ENCODE results near the gene CMSS1.

The CMSS1 gene

DNA sequence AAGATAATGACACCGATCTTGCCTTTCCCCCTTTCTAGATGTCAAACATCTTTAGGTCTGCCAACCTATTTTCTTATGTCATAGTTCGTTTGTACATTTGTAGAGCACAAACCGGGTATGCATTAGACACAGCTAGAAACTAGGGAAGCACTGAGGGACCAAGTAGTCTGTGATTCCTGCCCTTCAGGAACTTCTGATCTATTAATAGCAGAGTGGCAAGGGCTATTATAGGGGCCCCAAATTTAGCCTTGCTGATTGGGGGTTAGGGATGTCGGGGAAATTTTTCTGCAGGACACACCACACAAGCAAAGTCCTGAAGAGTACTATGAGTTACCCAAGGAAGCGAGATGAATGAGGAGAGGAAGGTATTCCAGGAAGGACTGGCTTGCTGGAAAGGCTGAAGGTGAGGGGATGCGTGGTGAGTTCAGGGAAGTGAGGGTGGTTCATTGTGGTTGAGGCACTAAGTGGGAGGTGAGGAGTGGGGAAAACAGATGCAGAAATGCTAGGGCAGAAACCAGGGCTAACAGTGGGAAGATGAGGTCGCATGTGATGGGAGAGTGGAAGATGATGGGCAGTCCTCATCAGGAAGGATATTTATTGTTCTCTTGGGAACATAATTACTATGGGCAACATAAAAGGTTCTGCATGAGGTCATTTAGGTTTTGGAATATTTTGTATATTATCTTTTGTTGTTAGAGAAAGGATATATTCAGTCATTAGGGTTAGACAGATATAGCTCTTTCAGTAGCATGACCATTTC is 144.3 kb downstream of the CMSS1 start:
- TF ChIP-seq, protein P1, sequence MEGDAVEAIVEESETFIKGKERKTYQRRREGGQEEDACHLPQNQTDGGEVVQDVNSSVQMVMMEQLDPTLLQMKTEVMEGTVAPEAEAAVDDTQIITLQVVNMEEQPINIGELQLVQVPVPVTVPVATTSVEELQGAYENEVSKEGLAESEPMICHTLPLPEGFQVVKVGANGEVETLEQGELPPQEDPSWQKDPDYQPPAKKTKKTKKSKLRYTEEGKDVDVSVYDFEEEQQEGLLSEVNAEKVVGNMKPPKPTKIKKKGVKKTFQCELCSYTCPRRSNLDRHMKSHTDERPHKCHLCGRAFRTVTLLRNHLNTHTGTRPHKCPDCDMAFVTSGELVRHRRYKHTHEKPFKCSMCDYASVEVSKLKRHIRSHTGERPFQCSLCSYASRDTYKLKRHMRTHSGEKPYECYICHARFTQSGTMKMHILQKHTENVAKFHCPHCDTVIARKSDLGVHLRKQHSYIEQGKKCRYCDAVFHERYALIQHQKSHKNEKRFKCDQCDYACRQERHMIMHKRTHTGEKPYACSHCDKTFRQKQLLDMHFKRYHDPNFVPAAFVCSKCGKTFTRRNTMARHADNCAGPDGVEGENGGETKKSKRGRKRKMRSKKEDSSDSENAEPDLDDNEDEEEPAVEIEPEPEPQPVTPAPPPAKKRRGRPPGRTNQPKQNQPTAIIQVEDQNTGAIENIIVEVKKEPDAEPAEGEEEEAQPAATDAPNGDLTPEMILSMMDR (IDR thresholded peaks at IDR 0.05; ENCODE audit: low read depth, low read length) = no peak
- Histone ChIP-seq H3K4me3 (ENCODE audit: low read depth, low read length) (no peak overlapping the region), H3K36me3 (no peaks in the 10 kb centered on the region), H3K9me3 (no peaks in the 10 kb centered on the region), H3K4me1 (no peaks in the 10 kb centered on the region; the same call in 1 of the 2 replicates), H3K27me3 (no peaks in the 10 kb centered on the region)
- no peak for DNase-seq

DNA sequence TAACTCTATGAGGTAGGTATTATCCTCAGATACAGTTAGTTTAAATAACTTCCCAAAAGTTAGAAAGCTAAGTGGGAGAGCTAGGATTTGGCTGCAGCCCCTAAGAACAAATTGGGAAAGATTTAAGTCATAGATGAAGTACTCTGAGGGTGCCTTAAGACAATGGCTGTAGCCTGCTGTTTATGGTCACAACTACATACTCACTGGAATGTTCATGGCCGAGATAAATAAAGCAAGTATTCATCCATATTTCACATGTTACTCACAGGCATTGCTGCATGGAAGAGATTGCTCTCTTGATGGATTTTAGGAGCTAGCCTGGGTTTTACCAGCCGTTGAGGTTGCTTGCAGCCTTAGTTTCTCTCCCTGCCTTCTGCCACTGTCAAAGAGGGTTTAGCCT is 145.0 kb downstream of the CMSS1 start:
- TF ChIP-seq, protein P1 (IDR thresholded peaks at IDR 0.05; ENCODE audit: low read depth, low read length) = no peak
- Histone ChIP-seq H3K36me3 (no peaks in the 10 kb centered on the region), H3K4me1 (no peaks in the 10 kb centered on the region; the same call in 1 of the 2 replicates), H3K9me3 (no peaks in the 10 kb centered on the region), H3K27me3 (no peaks in the 10 kb centered on the region), H3K4me3 (ENCODE audit: low read depth, low read length) (no peak overlapping the region)
- no peak for DNase-seq

DNA sequence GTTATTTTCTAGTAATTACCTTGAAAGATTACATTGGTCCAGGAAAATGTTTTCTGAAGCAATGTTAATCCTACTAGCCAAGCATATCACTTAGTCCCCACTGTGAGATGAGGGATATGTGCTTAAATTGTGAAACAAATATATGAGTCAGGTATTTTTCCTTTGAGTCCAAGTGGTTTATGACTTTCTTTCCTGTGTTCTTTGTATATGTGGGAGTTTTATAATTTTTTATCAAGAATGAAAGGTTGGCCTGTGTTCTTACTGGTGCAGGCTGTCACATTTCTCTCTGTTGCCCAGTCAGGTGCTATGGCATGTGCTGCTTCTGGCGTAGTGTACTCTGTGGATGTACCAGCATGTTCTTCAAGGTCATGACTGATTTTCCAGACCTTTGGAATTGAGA is 147.4 kb downstream of the CMSS1 start:
- Histone ChIP-seq H3K27me3 (no peaks in the 10 kb centered on the region), H3K4me3 (ENCODE audit: low read depth, low read length) (no peak overlapping the region), H3K36me3 (no peaks in the 10 kb centered on the region), H3K4me1 (no peaks in the 10 kb centered on the region), H3K9me3 (no peaks in the 10 kb centered on the region)
- DNase-seq = no peak
- TF ChIP-seq, protein P1 (IDR thresholded peaks at IDR 0.05; ENCODE audit: low read depth, low read length) = no peak

DNA sequence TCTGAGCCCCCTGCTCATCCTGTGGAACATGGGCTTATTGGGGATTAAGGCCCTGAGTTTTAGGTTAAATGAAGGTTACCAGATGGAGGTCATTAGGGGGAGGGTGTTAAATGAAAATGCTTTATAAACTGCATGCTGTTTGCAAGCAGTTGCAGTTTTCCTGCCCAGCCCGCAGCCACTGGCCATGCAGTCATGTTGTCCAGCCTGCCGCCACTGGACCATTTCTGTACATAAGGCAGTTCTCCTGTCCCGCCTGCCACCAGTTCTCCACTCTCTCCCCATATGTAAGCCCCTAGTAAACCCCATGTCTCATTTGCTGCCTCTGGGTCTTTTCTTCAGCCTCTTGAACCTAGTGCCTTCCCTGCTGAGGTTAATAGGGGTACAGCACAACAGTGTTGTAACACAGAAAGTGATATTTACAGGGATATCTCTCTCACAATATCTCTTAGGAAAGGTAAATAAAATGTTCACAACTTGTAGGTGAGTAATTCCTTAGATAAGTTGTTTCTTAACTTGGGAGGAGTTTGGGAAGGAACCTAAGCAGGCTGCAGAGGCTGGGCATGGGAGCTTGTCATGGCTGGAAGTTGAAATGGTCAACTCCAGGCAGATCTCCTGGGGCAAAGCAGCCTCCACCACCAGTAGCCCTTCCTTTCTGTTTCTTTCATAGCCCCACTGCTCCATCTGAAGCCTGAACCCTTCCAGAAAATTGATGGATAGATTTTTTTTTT is 148.2 kb downstream of the CMSS1 start:
- Histone ChIP-seq H3K27me3 (no peaks in the 10 kb centered on the region), H3K4me3 (ENCODE audit: low read depth, low read length) (no peak overlapping the region), H3K9me3 (no peaks in the 10 kb centered on the region), H3K4me1 (no peaks in the 10 kb centered on the region), H3K36me3 (no peaks in the 10 kb centered on the region)
- TF ChIP-seq, protein P1 (IDR thresholded peaks at IDR 0.05; ENCODE audit: low read depth, low read length) = no peak
- no peak for DNase-seq

DNA sequence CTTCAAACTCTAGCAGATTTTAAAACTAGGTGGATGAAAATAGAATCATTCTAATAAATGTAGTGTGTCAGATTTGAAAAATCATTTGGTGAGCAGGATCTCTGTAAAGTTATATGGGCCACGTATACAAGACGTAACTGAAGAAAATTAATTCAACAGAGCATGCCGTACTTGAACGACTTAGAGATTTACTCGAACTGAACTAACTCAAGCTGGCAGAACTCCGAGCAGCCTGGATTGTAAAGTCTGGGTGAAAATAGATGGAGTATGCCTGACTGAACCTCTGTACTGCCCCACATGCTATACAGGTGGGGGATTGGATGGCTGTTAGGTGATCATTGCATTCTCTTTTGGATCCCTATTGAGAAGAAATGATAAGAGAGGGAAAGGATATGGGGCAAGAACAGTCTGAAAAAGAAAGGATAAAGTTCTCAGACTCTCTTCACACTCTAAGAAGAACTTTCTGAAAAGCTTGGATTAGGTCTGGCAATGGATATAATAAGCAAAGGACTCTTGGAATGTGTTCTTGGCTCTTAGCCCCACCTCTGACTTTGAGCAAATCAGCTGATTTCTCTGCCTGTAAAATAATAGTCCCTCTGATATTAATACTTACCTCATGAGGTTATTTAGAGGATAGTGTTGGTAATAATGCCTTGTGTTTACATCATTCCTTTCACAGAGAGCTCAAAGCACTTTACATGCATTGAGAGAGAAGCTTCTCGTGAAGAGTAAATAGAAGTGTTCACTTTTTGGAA is 149.2 kb downstream of the CMSS1 start:
- Histone ChIP-seq H3K4me3 (ENCODE audit: low read depth, low read length) (no peak overlapping the region), H3K36me3 (no peaks in the 10 kb centered on the region), H3K4me1 (no peaks in the 10 kb centered on the region), H3K27me3 (no peaks in the 10 kb centered on the region), H3K9me3 (no peaks in the 10 kb centered on the region)
- TF ChIP-seq, protein P1 (IDR thresholded peaks at IDR 0.05; ENCODE audit: low read depth, low read length) = no peak
- DNase-seq = no peak
